HepG2 (cell line): ENCODE data around the gene MIGA2. TPM values are rescaled to one million over a fixed set of nuclear protein-coding genes. Genes with fewer than 3 reads are reported as not detected.
"Not testable (repeated sequence)": the region's sequence is repeated elsewhere in the genome, so short reads cannot be mapped to it uniquely, and the experiment has no call there.

Source experiments
- ATAC-seq: fragments of 200-7000 bp; cut with Tn5 transposase; 3 replicates; pipeline ENCODE4 v1.9.1; 2020; ENCODE audit warnings: mild to moderate bottlenecking, moderate library complexity
- BruUV-seq: library from RNA; stranded (reverse); fragments of 400-500 nt; replicated peaks from 2 replicates; lab custom pipeline; 2021; lab: Mats Ljungman, UMichigan
- CTCF ChIA-PET: fragments of 300-600 bp; formaldehyde crosslinking; extraction: SDS; loops from one replicate; lab custom pipeline; 2021; ENCODE audit warnings: low total read pairs, inconsistent platforms, low intra/inter-chr PET ratio; lab: Yijun Ruan, JAX
- POLR2A ChIA-PET: fragments of 350-600 bp; sonication (Branson Sonifier 250); formaldehyde crosslinking; loops from one replicate; lab custom pipeline; 2020; ENCODE audit warnings: antibody characterized with exemption, inconsistent platforms; lab: Yijun Ruan, JAX
- DNase-seq: peaks from one replicate; pipeline ENCODE4 v3.0.0-alpha.2; 2015; ENCODE audit warnings: low spot score
- FAIRE-seq: peaks from 3 replicates; lab custom pipeline; 2011; peaks lifted over from hg19 to GRCh38; lab: Jason Lieb, UNC
- H2AFZ ChIP-seq: one replicate; pipeline ENCODE4 v1.6.1; 2011; ENCODE audit warnings: low read length, inconsistent platforms
- H3K27ac ChIP-seq: fragments of 300-600 bp; 3 replicates; pipeline ENCODE4 v1.8.0; 2011; ENCODE audit warnings: mixed run types, mild to moderate bottlenecking, mixed read lengths, low read length, inconsistent platforms; ENCODE audit not compliant: insufficient read depth; ENCODE audit errors: extremely low read length
- H3K27me3 ChIP-seq, 2 experiments: fragments of 200-600 bp in 1 of 2; 2 replicates in 1 of 2; 3 replicates in 1 of 2; pipeline versions ENCODE4 v1.6.0 to v1.8.0; 2011; ENCODE audit warnings: low read length in 2 of 2, mild to moderate bottlenecking in 2 of 2, moderate library complexity in 2 of 2, inconsistent platforms in 1 of 2; ENCODE audit not compliant: insufficient read depth in 2 of 2, control insufficient read depth in 1 of 2
- H3K36me3 ChIP-seq, 2 experiments: fragments of 200-600 bp in 1 of 2; replicated peaks in 1 of 2; 2 replicates in 1 of 2; 3 replicates in 1 of 2; pipeline versions ENCODE4 v1.5.1 to v1.8.0; 2011; ENCODE audit warnings: low read length in 2 of 2, inconsistent platforms in 1 of 2; ENCODE audit not compliant: insufficient read depth in 2 of 2, control insufficient read depth in 1 of 2
- H3K4me1 ChIP-seq: 2 replicates; pipeline ENCODE4 v1.5.1; 2012; ENCODE audit warnings: low read length, inconsistent platforms; ENCODE audit not compliant: insufficient read depth
- H3K4me2 ChIP-seq: 2 replicates; pipeline ENCODE4 v1.6.0; 2011; ENCODE audit warnings: low read depth, low read length, inconsistent platforms
- H3K4me3 ChIP-seq, 3 experiments: fragments of 200-600 bp in 1 of 3; sonication (generic), shearing (Covaris generic) in 1 of 3; replicated peaks in 1 of 3; 2 replicates each; pipeline ENCODE4 v1.5.1; 2011 to 2016; ENCODE audit warnings: low read length in 3 of 3, inconsistent platforms in 2 of 3, low read depth in 2 of 3, mild to moderate bottlenecking in 2 of 3, control low read depth in 1 of 3, mixed read lengths in 1 of 3; ENCODE audit not compliant: insufficient read depth in 1 of 3
- H3K79me2 ChIP-seq: one replicate; pipeline ENCODE4 v1.6.1; 2011; ENCODE audit warnings: low read length, inconsistent platforms; ENCODE audit not compliant: insufficient read depth
- H3K9ac ChIP-seq: 2 replicates; pipeline ENCODE4 v1.6.0; 2011; ENCODE audit warnings: mild to moderate bottlenecking, low read depth, low read length, inconsistent platforms; ENCODE audit not compliant: insufficient read depth
- H3K9me3 ChIP-seq: 2 replicates; pipeline ENCODE4 v1.5.1; 2012; ENCODE audit warnings: mild to moderate bottlenecking, low read length
- H4K20me1 ChIP-seq: 2 replicates; pipeline ENCODE4 v1.6.0; 2011; ENCODE audit warnings: inconsistent platforms, mild to moderate bottlenecking, low read length, moderate library complexity; ENCODE audit not compliant: insufficient read depth
- ADNP ChIP-seq: sonication (generic); formaldehyde crosslinking; IDR thresholded peaks from 2 replicates; pipeline ENCODE4 v1.4.0; 2020; ENCODE audit warnings: missing genetic modification reagents
- CHD4 ChIP-seq: fragments of 200-600 bp; sonication (generic); IDR thresholded peaks from 2 replicates; pipeline ENCODE4 v1.7.0; 2017; ENCODE audit warnings: mild to moderate bottlenecking, low read length, borderline replicate concordance
- ESRRA ChIP-seq: sonication (generic); formaldehyde crosslinking; IDR thresholded peaks from 2 replicates; pipeline ENCODE4 v1.5.1; 2020; ENCODE audit warnings: mild to moderate bottlenecking, low read depth, missing genetic modification reagents
- KDM1A ChIP-seq: IDR thresholded peaks from 2 replicates; pipeline ENCODE4 v1.6.1; 2016; ENCODE audit warnings: missing compliant biosample characterization
- STAT5B ChIP-seq: sonication (generic); formaldehyde crosslinking; IDR thresholded peaks from 2 replicates; pipeline ENCODE4 v1.4.0; 2020; ENCODE audit warnings: missing genetic modification reagents
- ZBTB7A ChIP-seq: sonication (generic); formaldehyde crosslinking; IDR thresholded peaks from 2 replicates; pipeline ENCODE4 v1.8.0; 2022; ENCODE audit warnings: mild to moderate bottlenecking, missing genetic modification reagents
- ZMYM2 ChIP-seq: sonication (generic); formaldehyde crosslinking; IDR thresholded peaks from 2 replicates; pipeline ENCODE4 v1.8.0; 2022; ENCODE audit warnings: mild to moderate bottlenecking, missing genetic modification reagents
- ZMYM3 ChIP-seq: sonication (generic); formaldehyde crosslinking; IDR thresholded peaks from 2 replicates; pipeline ENCODE4 v1.5.1; 2020; ENCODE audit warnings: mild to moderate bottlenecking, missing genetic modification reagents
- ZNF441 ChIP-seq: sonication (generic); formaldehyde crosslinking; IDR thresholded peaks from 2 replicates; pipeline ENCODE4 v1.7.0; 2021; ENCODE audit warnings: missing genetic modification reagents, borderline replicate concordance
- ZNF460 ChIP-seq: sonication (generic); formaldehyde crosslinking; IDR thresholded peaks from 2 replicates; pipeline ENCODE4 v1.5.1; 2020; ENCODE audit warnings: missing genetic modification reagents, mild to moderate bottlenecking, borderline replicate concordance
- ZNF747 ChIP-seq: sonication (generic); formaldehyde crosslinking; IDR thresholded peaks from 2 replicates; pipeline ENCODE4 v1.8.1; 2023; ENCODE audit warnings: missing genetic modification reagents, mild to moderate bottlenecking, borderline replicate concordance
- ZSCAN31 ChIP-seq: sonication (generic); formaldehyde crosslinking; IDR thresholded peaks from 2 replicates; pipeline ENCODE4 v1.5.0; 2020; ENCODE audit warnings: low read depth, mild to moderate bottlenecking, missing genetic modification reagents
- WGBS: methylation state at CpG from one replicate; pipeline ENCODE4 v1.1.6; 2017; ENCODE audit warnings: low lambda C conversion rate; 5-methylcytosine and 5-hydroxymethylcytosine counted together
- in situ Hi-C: cut with HindIII; loops from 2 replicates; pipeline ENCODE4 v1.10.0; 2017; ENCODE audit warnings: low pct_unique_long_range_greater_than_20kb; ENCODE audit not compliant: extremely low pct_ligation_motif_present
- intact Hi-C: fragments of 100-400 bp; cut with micrococcal nuclease; formaldehyde crosslinking; loops from one replicate; pipeline ENCODE4 v1.10.0; 2022; ENCODE audit not compliant: unreplicated experiment
- polyA plus RNA-seq, 8 experiments: library from polyadenylated mRNA; depleted of rRNA in 3 of 8; stranded (reverse) in 7 of 8; unstranded in 1 of 8; fragments of >200 nt; fragmentation: Illumina TruSeq in 4 of 8; extraction: Trizol in 4 of 8; gene quantifications; 2 replicates each; pipeline versions ENCODE4 v1.2.1 to v1.2.3, GENCODE V29; 2011 to 2016; ENCODE audit warnings: low read depth in 4 of 8, missing spikeins in 1 of 8, mixed read lengths in 1 of 8; ENCODE audit not compliant: insufficient read depth in 1 of 8
- total RNA-seq, 5 experiments: library from RNA; depleted of rRNA; stranded (reverse); fragments of >200 nt; fragmentation: Illumina TruSeq; extraction: Trizol; gene quantifications; 2 replicates each; pipeline ENCODE4 v1.2.3, GENCODE V29; 2016; ENCODE audit warnings: low read depth in 1 of 5

Gene MIGA2
- total and polyA plus RNA-seq, 2 of the 13 experiments (the other 11 are each of a cell fraction or from before 2014, with no cell fraction given): 10.8 to 17.1 TPM

DNA sequence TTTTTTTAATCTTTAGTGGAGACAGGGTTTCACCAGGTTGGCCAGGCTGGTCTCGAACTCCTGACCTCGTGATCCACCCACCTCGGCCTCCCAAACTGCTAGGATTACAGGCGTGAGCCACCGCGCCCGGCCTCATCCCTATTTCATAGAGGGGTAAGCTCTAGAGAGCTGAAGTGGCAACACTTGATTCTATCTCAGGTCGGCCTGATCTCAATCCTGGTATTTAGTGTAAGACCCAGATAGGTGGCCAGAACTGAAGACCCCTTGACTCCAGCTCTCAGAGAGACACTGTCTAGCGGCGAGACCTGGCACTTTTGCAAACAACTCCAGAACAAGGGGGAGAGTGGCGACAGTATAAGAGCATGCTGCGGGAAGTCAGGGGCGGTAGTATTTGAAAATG, 588 bp upstream of the MIGA2 start:
- BruUV-seq, CTCF ChIA-PET, H3K36me3 ChIP-seq, H3K9me3 ChIP-seq, DNase-seq, in situ Hi-C loops, H3K79me2 ChIP-seq, H3K27me3 ChIP-seq, FAIRE-seq, H4K20me1 ChIP-seq: not testable (repeated sequence)
- Histone ChIP-seq H3K9ac (peak overlapping the region; percentile 76), H2AFZ (peak overlapping the region; percentile 100), H3K4me2 (peak overlapping the region; percentile 96), H3K27ac (peak overlapping the region; percentile 77), H3K4me1 (peaks cover 27% of the 10 kb centered on the region), H3K4me3 (peak overlapping the region; percentile 53 to 97 (median 71))
- WGBS: 22% methylated on average over 13 of the region's 13 CpGs
- intact Hi-C loops: loop anchor here (5.0 kb wide), 1 partner anchor 46 kb away; the partner anchor contains the start of gene DOLPP1
- peak; percentile 36; the same call in 1 of the 2 replicates for TF ChIP-seq KDM1A (CRISPR knock-in tag)
- peak; percentile 56; the same call in 1 of the 2 replicates for TF ChIP-seq ZBTB7A (CRISPR knock-in tag)
- peak; percentile 71 for TF ChIP-seq ZNF460 (CRISPR knock-in tag)
- peak; percentile 36; the same call in 1 of the 2 replicates for TF ChIP-seq ZSCAN31 (CRISPR knock-in tag)
- 0 out of 2 replicates have a peak, but pooled peaks have one; percentile 7 for TF ChIP-seq ESRRA (CRISPR knock-in tag)
- 0 out of 2 replicates have a peak, but pooled peaks have one; percentile 10 for TF ChIP-seq ZNF441 (CRISPR knock-in tag)
- 0 out of 2 replicates have a peak, but pooled peaks have one; percentile 37 for TF ChIP-seq CHD4
- 0 out of 2 replicates have a peak, but pooled peaks have one; percentile 22 for TF ChIP-seq STAT5B (CRISPR knock-in tag)
- peak; percentile 60; the same call in 1 of the 2 replicates for TF ChIP-seq ZMYM2 (CRISPR knock-in tag)
- TF ChIP-seq ADNP (CRISPR knock-in tag): peak; percentile 59; the same call in 1 of the 2 replicates
- peak; percentile 42 for TF ChIP-seq ZMYM3 (CRISPR knock-in tag)
- TF ChIP-seq ZNF747 (CRISPR knock-in tag): 0 out of 2 replicates have a peak, but pooled peaks have one; percentile 56
- POLR2A ChIA-PET: interaction anchor here (0.7 to 1.4 kb wide), 11 partner anchors 8 to 339 kb away, joined by 3 to 10 read pairs (median 3); partner anchors contain the start of genes DOLPP1, PTPA and SH3GLB2
- ATAC-seq: peak; percentile 33
